Caco-2 (cell line): ENCODE measurements around the gene ZNF615. TPM values are rescaled to one million over a fixed set of nuclear protein-coding genes. Genes with fewer than 3 reads are reported as not detected.
"Not testable (repeated sequence)": the region's sequence is repeated elsewhere in the genome, so short reads cannot be mapped to it uniquely, and the experiment has no call there.

Experiments
- Bru-seq: library from RNA; stranded (reverse); fragments of 400-500 nt; gene quantifications from one replicate; lab custom pipeline; 2021; lab: Mats Ljungman, UMichigan
- BruChase-seq, 2 experiments: library from RNA; stranded (reverse); fragments of 400-500 nt; gene quantifications; one replicate each; lab custom pipeline; 2021; lab: Mats Ljungman, UMichigan
- BruUV-seq: library from RNA; stranded (reverse); fragments of 400-500 nt; replicated peaks from 2 replicates; lab custom pipeline; 2021; lab: Mats Ljungman, UMichigan
- CTCF ChIA-PET: fragments of 300-600 bp; sonication (Branson Sonifier 250); formaldehyde crosslinking; loops from one replicate; lab custom pipeline; 2022; ENCODE audit warnings: antibody characterized with exemption; lab: Charles Lee
- POLR2A ChIA-PET: fragments of 300-600 bp; sonication (Branson Sonifier 250); formaldehyde crosslinking; loops from one replicate; lab custom pipeline; 2022; ENCODE audit warnings: antibody characterized with exemption; lab: Charles Lee
- DNase-seq, 2 experiments: peaks; one replicate each; pipeline versions ENCODE4 v3.0.0 to v3.0.0-alpha.2; 2020 to 2022
- H3K27me3 ChIP-seq: replicated peaks from 2 replicates; pipeline ENCODE4 v1.6.0; 2011; ENCODE audit warnings: low read length; ENCODE audit not compliant: control insufficient read depth, insufficient read depth
- H3K36me3 ChIP-seq: 2 replicates; pipeline ENCODE4 v1.5.1; 2011; ENCODE audit warnings: low read length; ENCODE audit not compliant: control insufficient read depth, insufficient read depth
- H3K4me1 ChIP-seq: fragments of 250-450 bp; sonication (Bioruptor Pico); 2 replicates; pipeline ENCODE4 v1.5.1; 2020; ENCODE audit warnings: mild to moderate bottlenecking
- H3K4me3 ChIP-seq: 2 replicates; pipeline ENCODE4 v1.5.1; 2011; ENCODE audit warnings: low read depth, mild to moderate bottlenecking, control low read depth, low read length
- H3K9me3 ChIP-seq: fragments of 250-450 bp; sonication (Bioruptor Pico); 2 replicates; pipeline ENCODE4 v1.5.1; 2020; ENCODE audit warnings: mild to moderate bottlenecking, moderate library complexity
- H3K27ac Mint-ChIP-seq: one replicate; pipeline ENCODE4 v1.8.0; 2022; ENCODE audit warnings: mixed read lengths; ENCODE audit not compliant: unreplicated experiment
- H3K27me3 Mint-ChIP-seq: one replicate; pipeline ENCODE4 v1.8.0; 2022; ENCODE audit warnings: mixed read lengths; ENCODE audit not compliant: insufficient read depth, unreplicated experiment
- H3K36me3 Mint-ChIP-seq: one replicate; pipeline ENCODE4 v1.8.0; 2022; ENCODE audit warnings: mild to moderate bottlenecking, mixed read lengths; ENCODE audit not compliant: insufficient read depth, unreplicated experiment
- H3K4me1 Mint-ChIP-seq: one replicate; pipeline ENCODE4 v1.8.0; 2022; ENCODE audit warnings: low read depth, mixed read lengths; ENCODE audit not compliant: unreplicated experiment
- H3K4me3 Mint-ChIP-seq: one replicate; pipeline ENCODE4 v1.8.0; 2022; ENCODE audit warnings: mild to moderate bottlenecking, moderate library complexity, mixed read lengths; ENCODE audit not compliant: unreplicated experiment
- H3K9me3 Mint-ChIP-seq: one replicate; pipeline ENCODE4 v1.8.0; 2022; ENCODE audit warnings: mixed read lengths; ENCODE audit not compliant: unreplicated experiment
- intact Hi-C: fragments of 100-400 bp; cut with micrococcal nuclease; formaldehyde crosslinking; loops from one replicate; pipeline ENCODE4 v1.10.0; 2022; ENCODE audit not compliant: unreplicated experiment
- long read RNA-seq: library from polyadenylated mRNA; stranded (forward); transcript quantifications from one replicate; pipeline ENCODE4 v2.0.0, GENCODE V29; 2022
- total RNA-seq: library from RNA; stranded (reverse); gene quantifications from 2 replicates; pipeline ENCODE4 v1.2.3, GENCODE V29; 2022
- TF ChIP-seq, protein P1 (sequence below), 2 experiments: fragments of 200-600 bp in 1 of 2; IDR thresholded peaks; 1 replicate in 1 of 2; 2 replicates in 1 of 2; pipeline versions ENCODE4 v1.5.1 to v1.8.0; 2011 to 2022; ENCODE audit warnings: antibody characterized with exemption in 1 of 2, control low read depth in 1 of 2, inconsistent platforms in 1 of 2, low read depth in 1 of 2, low read length in 1 of 2, mild to moderate bottlenecking in 1 of 2, moderate library complexity in 1 of 2; ENCODE audit not compliant: insufficient read depth in 1 of 2, severe bottlenecking in 1 of 2, unreplicated experiment in 1 of 2

The ZNF615 gene
- 5.2 and 7.1 TPM in 2 replicates for total RNA-seq
- Bru-seq, nascent RNA: percentile 67 among the genes with signal in this experiment
- percentile 69 among the genes with signal in this experiment for BruChase-seq, experiment 1, labeled RNA remaining after a 2-hour chase
- BruChase-seq, experiment 2, labeled RNA remaining after a 6-hour chase: percentile 59 among the genes with signal in this experiment
- long read RNA-seq, full-length matches to known transcripts: 2 of 2 reads
- long read RNA-seq, partial matches to known transcripts: 0 of 2 reads
- long read RNA-seq, other reads (novel, unspliced or antisense): 0 of 2 reads

DNA sequence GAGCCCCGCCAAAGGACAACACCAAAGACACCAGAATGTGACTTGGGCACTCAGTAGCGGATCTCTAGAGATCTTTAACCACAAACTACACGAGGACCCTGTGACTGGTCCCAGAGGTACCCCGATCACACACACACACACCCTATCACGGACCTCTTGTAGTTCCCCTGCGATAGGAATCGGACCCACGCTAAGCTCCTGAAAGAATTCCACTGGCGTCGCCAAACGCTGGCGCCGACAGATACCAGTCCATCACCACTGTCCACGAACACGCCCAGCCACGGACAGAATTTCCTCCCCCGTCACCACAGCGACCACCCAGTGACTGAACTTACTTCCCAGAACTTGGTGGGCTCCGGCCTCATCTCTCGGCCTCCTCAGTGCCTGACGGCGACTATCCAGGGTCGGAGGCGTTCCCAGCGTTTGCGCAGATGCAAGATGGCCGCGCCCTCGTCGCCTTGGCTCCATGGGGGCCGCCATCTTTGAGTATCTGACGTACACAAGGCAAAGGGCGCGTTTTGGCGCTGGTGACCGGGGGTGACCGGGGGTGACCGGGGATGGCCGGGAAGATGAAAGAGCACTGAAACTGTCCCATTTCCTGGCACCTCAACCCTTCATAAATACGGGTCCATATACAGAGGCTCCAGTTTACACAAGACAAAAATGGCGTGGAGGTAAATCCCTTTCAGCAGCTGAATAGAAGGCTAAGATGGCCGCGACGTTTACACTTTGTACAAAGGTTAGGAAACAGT lies at the start of gene ZNF615:
TSS of gene ZNF615 (minus strand) at position 406 of the 752 bp plus-strand sequence. CDS start 4,500 bp downstream, outside the sequence.
- Histone ChIP-seq H3K27me3 (no peaks in the 10 kb centered on the region), H3K4me1 (no peaks in the 10 kb centered on the region), H3K36me3 (no peaks in the 10 kb centered on the region; the same call in 1 of the 2 replicates), H3K4me3 (peak within 1 kb of the TSS; percentile 89), H3K9me3 (peaks cover 35% of the 10 kb centered on the region)
- ChIA-PET CTCF (interaction anchor here (0.7 kb wide), 1 partner anchor 48 kb away, joined by 3 read pairs; no protein-coding TSS in a partner anchor), POLR2A (interaction anchor here (0.6 to 1.7 kb wide), 3 partner anchors 21 to 201 kb away, joined by 3 to 5 read pairs (median 5); partner anchors contain the start of genes ZNF432 and ZNF614)
- peak; percentile 86 to 90 for DNase-seq
- TSS peak; percentile 51 for BruUV-seq
- intact Hi-C loops: loop anchor here (1.0 kb wide), 2 partner anchors 20 to 41 kb away; partner anchors contain the start of gene ZNF614
- peaks cover 53% of the 10 kb centered on the region for H3K9me3 Mint-ChIP-seq
- H3K36me3 Mint-ChIP-seq: peaks cover 23% of the 10 kb centered on the region
- H3K4me1 Mint-ChIP-seq: peaks cover 10% of the 10 kb centered on the region
- peak within 1 kb of the TSS; percentile 96 for H3K4me3 Mint-ChIP-seq
- no peaks in the 10 kb centered on the region for H3K27me3 Mint-ChIP-seq
- TF ChIP-seq, protein P1, sequence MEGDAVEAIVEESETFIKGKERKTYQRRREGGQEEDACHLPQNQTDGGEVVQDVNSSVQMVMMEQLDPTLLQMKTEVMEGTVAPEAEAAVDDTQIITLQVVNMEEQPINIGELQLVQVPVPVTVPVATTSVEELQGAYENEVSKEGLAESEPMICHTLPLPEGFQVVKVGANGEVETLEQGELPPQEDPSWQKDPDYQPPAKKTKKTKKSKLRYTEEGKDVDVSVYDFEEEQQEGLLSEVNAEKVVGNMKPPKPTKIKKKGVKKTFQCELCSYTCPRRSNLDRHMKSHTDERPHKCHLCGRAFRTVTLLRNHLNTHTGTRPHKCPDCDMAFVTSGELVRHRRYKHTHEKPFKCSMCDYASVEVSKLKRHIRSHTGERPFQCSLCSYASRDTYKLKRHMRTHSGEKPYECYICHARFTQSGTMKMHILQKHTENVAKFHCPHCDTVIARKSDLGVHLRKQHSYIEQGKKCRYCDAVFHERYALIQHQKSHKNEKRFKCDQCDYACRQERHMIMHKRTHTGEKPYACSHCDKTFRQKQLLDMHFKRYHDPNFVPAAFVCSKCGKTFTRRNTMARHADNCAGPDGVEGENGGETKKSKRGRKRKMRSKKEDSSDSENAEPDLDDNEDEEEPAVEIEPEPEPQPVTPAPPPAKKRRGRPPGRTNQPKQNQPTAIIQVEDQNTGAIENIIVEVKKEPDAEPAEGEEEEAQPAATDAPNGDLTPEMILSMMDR (IDR thresholded peaks at IDR 0.05; ENCODE audit: insufficient read depth in 1 of 2, low read depth in 1 of 2, low read length in 1 of 2, severe bottlenecking in 1 of 2, unreplicated experiment in 1 of 2): no peak
- H3K27ac Mint-ChIP-seq: peak within 1 kb of the TSS; percentile 98

DNA sequence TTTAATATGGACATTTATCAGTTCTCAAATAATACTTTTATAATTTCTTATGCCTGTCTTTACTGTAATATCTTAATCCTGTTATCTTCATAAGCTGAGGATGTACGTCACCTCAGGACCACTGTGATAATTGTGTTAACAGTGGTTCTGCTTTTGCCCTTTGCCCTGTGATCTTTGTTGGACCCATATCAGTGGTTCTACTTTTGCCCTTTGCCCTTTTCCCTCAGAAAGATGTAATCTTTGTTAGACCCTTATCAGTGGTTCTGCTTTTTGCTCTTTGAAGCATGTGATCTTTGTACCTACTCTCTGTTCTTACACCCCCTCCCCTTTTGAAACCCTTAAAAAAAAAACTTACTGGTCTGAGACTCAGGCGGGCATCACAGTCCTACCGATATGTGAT lies 48.5 kb upstream of the ZNF615 start:
- H3K36me3 Mint-ChIP-seq: peaks cover 45% of the 10 kb centered on the region
- DNase-seq: peak in 1 of 2 experiments; percentile 13
- Histone ChIP-seq H3K4me1 (peaks cover 13% of the 10 kb centered on the region; the same call in 1 of the 2 replicates), H3K9me3 (peaks cover 48% of the 10 kb centered on the region)
- H3K27me3 Mint-ChIP-seq, intact Hi-C loops, BruUV-seq, H3K4me3 ChIP-seq, CTCF ChIA-PET, H3K4me3 Mint-ChIP-seq, POLR2A ChIA-PET, H3K27me3 ChIP-seq, H3K36me3 ChIP-seq: not testable (repeated sequence)
- H3K27ac Mint-ChIP-seq: peak overlapping the region; percentile 29
- peaks cover 66% of the 10 kb centered on the region for H3K9me3 Mint-ChIP-seq
- peaks cover 10% of the 10 kb centered on the region for H3K4me1 Mint-ChIP-seq

DNA sequence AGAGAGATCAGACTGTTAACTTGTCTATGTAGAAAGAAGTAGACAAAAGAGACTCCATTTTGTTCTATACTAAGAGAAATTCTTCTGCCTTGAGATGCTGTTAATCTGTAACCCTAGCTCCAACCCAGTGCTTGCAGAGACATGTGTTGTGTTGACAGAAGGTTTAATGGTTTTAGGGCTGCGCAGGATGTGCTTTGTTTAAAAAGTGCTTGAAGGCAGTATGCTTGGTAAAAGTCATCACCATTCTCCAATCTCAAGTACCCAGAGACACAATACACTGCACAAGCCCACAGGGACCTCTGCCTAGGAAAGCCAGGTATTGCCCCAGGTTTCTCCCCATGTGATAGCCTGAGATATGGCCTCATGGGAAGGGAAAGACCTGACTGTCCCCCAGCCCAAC lies 43.7 kb upstream of the ZNF615 start:
- H3K4me3 Mint-ChIP-seq, H3K36me3 ChIP-seq, CTCF ChIA-PET, BruUV-seq, H3K27me3 Mint-ChIP-seq, POLR2A ChIA-PET, intact Hi-C loops, H3K4me3 ChIP-seq, H3K27me3 ChIP-seq, H3K27ac Mint-ChIP-seq: not testable (repeated sequence)
- peak; percentile 32 to 53 for DNase-seq
- peaks cover 17% of the 10 kb centered on the region; the same call in 1 of the 2 replicates for H3K4me1 ChIP-seq
- Mint-ChIP-seq H3K36me3 (peaks cover 52% of the 10 kb centered on the region), H3K4me1 (peaks cover 26% of the 10 kb centered on the region), H3K9me3 (peaks cover 64% of the 10 kb centered on the region)
- H3K9me3 ChIP-seq: peaks cover 39% of the 10 kb centered on the region
